Uterus (tissue), 4 donors: ENCODE data around the gene AMACR. TPM values are rescaled to one million over a fixed set of nuclear protein-coding genes. Genes with fewer than 3 reads are reported as not detected.

Experiments used
- DNase-seq, 2 donors: peaks; one replicate each; pipeline ENCODE4 v3.0.0-alpha.2; 2019 to 2020
- H3K27ac ChIP-seq, 2 donors: fragments of 200-600 bp; sonication (generic); 1 replicate in 1 of 2; 2 replicates in 1 of 2; pipeline ENCODE4 v1.5.1; 2016 to 2018
- H3K27me3 ChIP-seq, 2 donors: fragments of 200-600 bp; sonication (generic); one replicate each; pipeline ENCODE4 v1.5.1; 2018 to 2019; ENCODE audit warnings: control low read depth in 1 of 2
- H3K36me3 ChIP-seq, 2 donors: fragments of 200-600 bp; sonication (generic); one replicate each; pipeline ENCODE4 v1.5.1; 2019; ENCODE audit warnings: control low read depth in 1 of 2
- H3K4me1 ChIP-seq, 2 donors: fragments of 200-600 bp; sonication (generic); one replicate each; pipeline ENCODE4 v1.5.1; 2018 to 2019; ENCODE audit warnings: control low read depth in 1 of 2
- H3K4me3 ChIP-seq, 2 donors: fragments of 200-600 bp; sonication (generic); 1 replicate in 1 of 2; 2 replicates in 1 of 2; pipeline ENCODE4 v1.5.1; 2018 to 2019; ENCODE audit warnings: mild to moderate bottlenecking in 1 of 2
- H3K9me3 ChIP-seq, 2 donors: fragments of 200-600 bp; sonication (generic); one replicate each; pipeline ENCODE4 v1.5.1; 2019; ENCODE audit warnings: control low read depth in 1 of 2
- POLR2A ChIP-seq, 2 donors: fragments of 450-650 bp; IDR thresholded peaks; one replicate each; pipeline ENCODE4 v1.6.1; 2016; ENCODE audit warnings: antibody characterized with exemption in 2 of 2, mild to moderate bottlenecking in 1 of 2, moderate library complexity in 1 of 2
- intact Hi-C: fragments of 100-400 bp; cut with DNase I; formaldehyde crosslinking; loops from one replicate; pipeline ENCODE4 v1.15.1; 2023; ENCODE audit warnings: low total_unique reads
- total RNA-seq, 4 donors: library from RNA; depleted of rRNA in 3 of 4; stranded (reverse); fragments of >200 nt in 3 of 4; gene quantifications; one replicate each; pipeline versions ENCODE4 v1.1.0 to v1.2.4, GENCODE V29; 2014 to 2023
- TF ChIP-seq, protein P1 (sequence below), 4 experiments: fragments of 200-600 bp in 2 of 4; fragments of 450-650 bp in 2 of 4; sonication (generic) in 2 of 4; IDR thresholded peaks; one replicate each; pipeline ENCODE4 v1.5.1; 2016 to 2019; ENCODE audit warnings: antibody characterized with exemption in 4 of 4, mild to moderate bottlenecking in 2 of 4, moderate library complexity in 1 of 4
- donor health status: DM: yes; HTN: yes; CAD: no.

The AMACR gene
- total RNA-seq, 4 donors from 2014 or later, result 7.9 to 14.9 (median 9.0) TPM

DNA sequence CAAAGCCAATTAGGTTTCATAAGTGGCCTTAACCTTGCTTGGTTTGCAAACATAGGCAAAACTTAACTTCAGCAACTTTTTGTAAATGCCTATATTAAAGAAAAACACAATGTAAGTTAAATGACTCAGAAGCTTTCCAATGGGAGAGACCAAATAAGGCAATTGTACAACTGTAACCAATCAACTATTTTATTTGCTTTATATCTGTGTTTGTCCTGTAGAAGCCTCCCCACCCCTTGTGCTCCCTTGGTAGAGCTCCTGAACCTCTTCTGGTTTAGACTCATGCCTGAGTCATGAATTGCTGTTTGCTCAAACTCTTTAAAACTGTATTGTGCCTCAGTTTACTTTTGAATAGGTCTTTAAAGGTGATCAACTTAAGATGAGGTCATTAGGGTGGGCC lies 38.1 kb upstream of the AMACR start:
- H3K27me3 ChIP-seq, result no peaks in the 10 kb centered on the region
- TF ChIP-seq, protein P1, sequence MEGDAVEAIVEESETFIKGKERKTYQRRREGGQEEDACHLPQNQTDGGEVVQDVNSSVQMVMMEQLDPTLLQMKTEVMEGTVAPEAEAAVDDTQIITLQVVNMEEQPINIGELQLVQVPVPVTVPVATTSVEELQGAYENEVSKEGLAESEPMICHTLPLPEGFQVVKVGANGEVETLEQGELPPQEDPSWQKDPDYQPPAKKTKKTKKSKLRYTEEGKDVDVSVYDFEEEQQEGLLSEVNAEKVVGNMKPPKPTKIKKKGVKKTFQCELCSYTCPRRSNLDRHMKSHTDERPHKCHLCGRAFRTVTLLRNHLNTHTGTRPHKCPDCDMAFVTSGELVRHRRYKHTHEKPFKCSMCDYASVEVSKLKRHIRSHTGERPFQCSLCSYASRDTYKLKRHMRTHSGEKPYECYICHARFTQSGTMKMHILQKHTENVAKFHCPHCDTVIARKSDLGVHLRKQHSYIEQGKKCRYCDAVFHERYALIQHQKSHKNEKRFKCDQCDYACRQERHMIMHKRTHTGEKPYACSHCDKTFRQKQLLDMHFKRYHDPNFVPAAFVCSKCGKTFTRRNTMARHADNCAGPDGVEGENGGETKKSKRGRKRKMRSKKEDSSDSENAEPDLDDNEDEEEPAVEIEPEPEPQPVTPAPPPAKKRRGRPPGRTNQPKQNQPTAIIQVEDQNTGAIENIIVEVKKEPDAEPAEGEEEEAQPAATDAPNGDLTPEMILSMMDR (IDR thresholded peaks at IDR 0.05), result no peak
- TF ChIP-seq POLR2A (IDR thresholded peaks at IDR 0.05), result no peak
- H3K4me1 ChIP-seq, result no peaks in the 10 kb centered on the region
- H3K9me3 ChIP-seq, result no peaks in the 10 kb centered on the region
- intact Hi-C loops, result no loop called here
- no peak overlapping the region for H3K4me3 ChIP-seq
- no peak for DNase-seq
- no peaks in the 10 kb centered on the region for H3K36me3 ChIP-seq
- no peak overlapping the region for H3K27ac ChIP-seq

DNA sequence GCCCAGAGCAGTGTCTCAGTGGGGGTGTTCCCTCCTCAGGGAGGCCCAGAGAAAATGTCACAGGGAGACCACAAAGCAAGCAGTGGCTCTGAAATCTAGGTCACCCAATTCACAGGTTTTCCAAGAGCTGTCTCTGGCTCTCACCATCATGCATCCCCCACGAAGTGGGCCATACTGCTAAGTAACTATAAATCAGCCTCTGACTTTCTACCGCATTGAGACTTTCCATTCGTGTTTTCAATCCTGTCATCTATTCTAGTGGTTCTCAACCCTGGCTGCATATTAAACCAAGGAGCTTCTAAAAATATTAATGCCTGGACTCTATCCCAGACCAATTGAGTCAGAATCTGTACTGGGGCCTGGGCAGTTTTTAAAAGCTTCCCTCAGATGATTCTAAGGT lies 37.2 kb upstream of the AMACR start:
- Histone ChIP-seq H3K4me3 (no peak overlapping the region), H3K9me3 (no peaks in the 10 kb centered on the region), H3K36me3 (no peaks in the 10 kb centered on the region), H3K27me3 (no peaks in the 10 kb centered on the region), H3K27ac (peak overlapping the region in 1 of 2 donors; percentile 26), H3K4me1 (no peaks in the 10 kb centered on the region)
- intact Hi-C loops, result no loop called here
- TF ChIP-seq POLR2A (IDR thresholded peaks at IDR 0.05), result no peak
- TF ChIP-seq, protein P1 (IDR thresholded peaks at IDR 0.05), result no peak
- DNase-seq, result no peak

DNA sequence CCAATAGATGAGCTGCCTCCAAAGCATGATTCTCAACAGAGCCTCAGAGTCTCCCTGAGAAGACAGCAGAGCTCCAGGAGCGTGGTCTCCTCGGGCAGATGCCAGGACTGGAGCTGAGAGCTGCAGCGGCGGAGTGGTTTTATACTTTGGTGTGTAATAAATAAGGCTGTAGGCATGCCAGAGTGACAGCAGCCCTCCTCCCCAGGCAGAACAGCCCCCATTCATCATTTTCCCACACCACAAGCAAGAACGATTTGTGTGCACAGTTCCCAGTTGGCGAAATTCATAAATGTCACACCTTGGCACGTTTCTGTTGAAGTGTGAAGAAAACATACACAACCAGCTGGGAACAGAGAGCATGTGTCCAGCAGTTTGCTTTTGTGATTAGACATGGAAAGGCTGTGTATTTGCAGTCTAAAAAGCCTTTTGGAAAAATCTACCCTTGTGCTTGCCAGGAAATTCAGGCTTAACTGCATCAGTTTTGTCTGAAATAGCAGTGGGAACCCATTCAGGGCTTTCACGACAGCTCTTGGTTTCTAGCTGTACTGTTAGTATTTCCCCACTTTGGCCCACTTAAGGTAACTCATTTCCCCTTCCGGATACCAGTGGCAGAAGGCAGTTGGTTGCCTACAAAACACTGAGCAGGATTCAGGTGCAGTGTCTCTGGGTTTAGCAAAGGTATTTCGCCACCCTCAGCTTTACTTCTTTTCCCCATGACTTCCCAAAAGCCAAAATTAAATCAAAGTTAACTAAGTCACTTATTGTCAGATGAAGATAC lies 35.4 kb upstream of the AMACR start, which contains the start of gene C1QTNF3:
TSS of gene C1QTNF3 (minus strand) at position 115 of the 778 bp plus-strand sequence. CDS start at position 27, 88 bp downstream.
- Histone ChIP-seq H3K4me3 (peak within 1 kb of the TSS in 1 of 2 donors; percentile 11), H3K4me1 (no peaks in the 10 kb centered on the region)
- intact Hi-C loops, result no loop called here

DNA sequence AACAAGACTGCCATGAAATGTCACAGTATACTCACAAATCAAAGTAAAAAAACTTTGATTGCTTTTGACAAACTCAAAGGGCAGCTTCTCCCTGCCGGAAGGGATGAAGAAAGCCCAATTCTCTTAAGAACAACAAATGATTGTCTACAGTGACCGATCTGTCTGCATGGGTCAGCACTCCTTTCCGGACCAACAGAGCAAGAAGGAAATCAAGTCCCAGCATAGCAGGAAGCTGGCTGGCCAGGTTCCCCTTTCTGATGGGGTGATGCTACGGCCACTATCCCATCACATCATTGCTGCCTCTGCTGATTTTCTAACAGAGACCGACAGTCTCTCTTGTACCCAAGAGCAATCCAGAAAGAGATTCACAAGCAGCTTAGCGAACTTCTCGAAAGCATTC lies 34.5 kb upstream of the AMACR start:
- Histone ChIP-seq H3K27ac (peak overlapping the region; percentile 12 to 41), H3K27me3 (no peaks in the 10 kb centered on the region), H3K36me3 (no peaks in the 10 kb centered on the region), H3K9me3 (no peaks in the 10 kb centered on the region), H3K4me1 (no peaks in the 10 kb centered on the region), H3K4me3 (no peak overlapping the region)
- intact Hi-C loops, result no loop called here
- DNase-seq, result no peak
- no peak for TF ChIP-seq POLR2A (IDR thresholded peaks at IDR 0.05)
- TF ChIP-seq, protein P1 (IDR thresholded peaks at IDR 0.05), result no peak

More for the DNA sequence above, 35.4 kb upstream of the AMACR start, which contains the start of gene C1QTNF3:
- no peaks in the 10 kb centered on the region for H3K9me3 ChIP-seq
- DNase-seq, result peak; percentile 57 to 68
- no peak for TF ChIP-seq POLR2A (IDR thresholded peaks at IDR 0.05)
- TF ChIP-seq, protein P1 (IDR thresholded peaks at IDR 0.05), result no peak
- no peaks in the 10 kb centered on the region for H3K27me3 ChIP-seq
- no peaks in the 10 kb centered on the region for H3K36me3 ChIP-seq
- H3K27ac ChIP-seq, result peak within 1 kb of the TSS; percentile 12 to 41

DNA sequence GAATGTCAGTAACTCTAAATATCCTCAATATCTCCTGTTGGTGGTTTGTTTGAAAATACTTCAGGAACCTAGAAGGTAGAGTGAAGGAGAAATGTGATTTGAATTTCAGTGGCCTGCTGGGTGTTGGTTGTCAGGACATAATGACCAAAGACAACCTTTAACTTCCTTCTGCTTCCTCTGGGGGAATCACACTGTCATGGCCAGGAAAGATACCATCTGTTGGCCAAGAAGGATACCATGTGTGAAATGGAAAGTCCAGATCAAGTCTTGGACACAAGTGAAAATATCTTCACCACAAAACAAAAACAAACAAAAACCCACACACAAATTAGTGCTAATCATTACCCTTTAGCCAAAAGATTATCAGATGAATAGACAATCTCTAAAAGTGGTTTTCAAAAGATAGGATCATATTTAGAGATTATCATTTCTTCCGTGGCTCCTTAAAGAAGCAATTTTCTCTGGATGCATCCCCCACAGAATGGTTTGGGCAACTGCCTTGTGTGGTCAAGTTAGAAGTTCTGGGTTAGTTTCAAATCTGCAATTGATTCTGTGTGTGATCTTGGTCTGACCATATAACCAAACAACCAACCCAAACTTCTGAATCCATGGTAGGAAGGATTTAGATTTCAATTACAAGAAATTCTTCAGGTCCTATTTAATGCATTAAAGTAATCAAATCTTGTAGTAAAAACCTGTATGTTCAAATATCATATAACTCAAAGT lies 33.6 kb upstream of the AMACR start:
- no peaks in the 10 kb centered on the region for H3K36me3 ChIP-seq
- TF ChIP-seq, protein P1 (IDR thresholded peaks at IDR 0.05), result no peak
- TF ChIP-seq POLR2A (IDR thresholded peaks at IDR 0.05), result no peak
- H3K4me3 ChIP-seq, result no peak overlapping the region
- H3K9me3 ChIP-seq, result no peaks in the 10 kb centered on the region
- no peaks in the 10 kb centered on the region for H3K4me1 ChIP-seq
- H3K27ac ChIP-seq, result no peak overlapping the region
- no peaks in the 10 kb centered on the region for H3K27me3 ChIP-seq
- no peak for DNase-seq
- intact Hi-C loops, result no loop called here
